GM12873 (cell line): ENCODE measurements around the gene ADGRG2.

Source experiments
- CTCF ChIP-seq: IDR thresholded peaks from 2 replicates; pipeline ENCODE4 v1.5.1; 2012; ENCODE audit warnings: low read depth, mild to moderate bottlenecking, moderate library complexity, low read length, control low read depth; ENCODE audit not compliant: insufficient read depth; ENCODE audit errors: missing control alignments

The ADGRG2 gene

GRCh38 chrX:19049110-19049509, 73.2 kb downstream of the ADGRG2 start:
- no peak for TF ChIP-seq CTCF

DNA sequence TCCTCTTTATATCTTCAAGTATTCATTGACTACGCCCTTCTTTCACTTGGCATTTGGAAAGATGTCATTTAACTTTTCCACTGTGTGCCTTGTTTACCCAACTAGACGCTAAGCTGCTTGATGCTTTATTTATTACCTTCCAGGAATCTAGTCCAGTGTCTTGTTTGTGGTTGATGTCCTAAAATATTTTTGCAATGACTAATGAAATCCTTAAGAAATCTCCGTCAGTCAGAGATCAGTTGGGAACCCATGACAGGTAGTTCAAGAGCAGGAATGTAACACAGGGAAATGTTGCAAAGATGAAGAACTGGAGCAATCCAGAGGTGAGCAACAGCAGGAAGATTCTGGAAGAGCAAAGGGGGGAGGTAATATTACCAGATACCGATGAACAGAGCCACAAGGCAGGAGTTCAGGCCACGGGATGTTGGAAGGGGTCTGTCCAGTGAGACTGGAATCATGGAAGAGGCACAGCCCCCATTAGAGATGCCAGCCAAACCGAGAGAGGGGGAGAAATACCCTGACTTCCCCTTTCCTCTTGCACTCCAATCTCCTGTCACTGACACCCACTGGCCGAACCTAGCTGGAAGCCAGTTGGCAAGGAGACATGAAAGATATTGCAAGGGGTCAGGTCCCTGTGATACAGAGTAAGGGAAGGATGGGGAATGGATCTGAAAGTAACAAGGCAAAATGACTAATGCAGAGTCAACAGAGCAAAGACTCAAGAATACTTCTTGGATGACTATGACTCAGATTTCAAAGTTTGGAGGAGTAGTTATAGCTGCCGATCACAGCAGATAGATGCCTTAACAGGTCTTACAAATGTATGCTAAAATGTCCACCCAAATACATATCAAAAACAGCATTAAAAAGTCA, 75.7 kb downstream of the ADGRG2 start:
- TF ChIP-seq CTCF: no peak

GRCh38 chrX:19040373-19040772, 81.9 kb downstream of the ADGRG2 start:
- no peak for TF ChIP-seq CTCF

- no peak for TF ChIP-seq CTCF
Observed at GRCh38 chrX:19034025-19034424, 88.2 kb downstream of the ADGRG2 start.

- no peak for TF ChIP-seq CTCF
Observed at GRCh38 chrX:19030805-19031204, 91.5 kb downstream of the ADGRG2 start.

DNA sequence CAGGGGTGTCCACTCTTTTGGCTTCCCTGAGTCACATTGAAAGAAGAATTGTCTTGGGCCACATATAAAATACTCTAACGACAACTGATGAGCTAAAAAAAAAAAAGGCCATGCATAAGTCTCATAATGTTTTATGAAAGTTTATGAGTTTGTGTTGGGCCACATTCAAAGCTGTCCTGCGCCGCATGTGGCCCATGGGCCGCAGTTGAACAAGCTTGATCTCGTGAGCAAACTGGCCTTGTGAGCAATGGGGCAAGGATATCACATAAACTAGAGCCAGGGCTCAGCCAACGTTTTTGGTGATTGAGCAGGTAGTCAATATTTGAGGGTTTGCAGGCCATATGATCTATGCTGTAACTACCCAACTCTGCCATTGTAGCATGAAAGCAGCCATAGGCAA, 93.7 kb downstream of the ADGRG2 start:
- no peak for TF ChIP-seq CTCF

DNA sequence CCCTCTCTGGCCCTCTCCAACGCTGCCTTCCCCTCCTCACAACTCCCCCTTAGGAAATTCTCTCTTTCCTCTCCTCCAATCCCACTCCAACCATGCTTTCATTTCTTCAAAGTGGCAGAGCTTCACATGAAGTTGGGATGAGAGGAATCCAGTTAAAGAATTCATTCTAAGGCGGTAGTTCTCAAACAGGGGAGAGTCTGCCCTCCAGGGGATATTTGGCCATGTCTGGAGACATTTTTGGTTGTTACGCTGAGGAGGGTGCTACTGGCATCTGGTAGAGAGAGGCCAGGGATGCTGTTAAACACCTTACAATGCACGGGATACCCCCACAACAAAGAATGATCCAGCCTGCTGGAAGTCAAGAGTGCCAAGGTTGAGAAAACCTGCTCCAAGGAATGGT, 97.9 kb downstream of the ADGRG2 start:
- TF ChIP-seq CTCF: no peak

- TF ChIP-seq CTCF: no peak
Observed at GRCh38 chrX:19019996-19020395, 102.3 kb downstream of the ADGRG2 start.
